Activated T-helper 17 cell treated with anti-CD3 and anti-CD28 coated beads, Interleukin-2, amount 50 U/mL, for 72 hours (primary cell): Measurements from ENCODE around the gene BRSK2. TPM values are rescaled to one million over a fixed set of nuclear protein-coding genes. Genes with fewer than 3 reads are reported as not detected.
"Not testable (repeated sequence)": the region's sequence is repeated elsewhere in the genome, so short reads cannot be mapped to it uniquely, and the experiment has no call there.

Experiments
- ATAC-seq: fragments of 150-1000 bp; cut with Tn5 transposase; replicated peaks from 2 replicates; pipeline ENCODE4 v1.10.0; 2021; ENCODE audit warnings: mild to moderate bottlenecking, moderate library complexity
- H3K27ac Mint-ChIP-seq: one replicate; pipeline ENCODE4 v1.8.0; 2022; ENCODE audit warnings: mixed read lengths
- H3K27me3 Mint-ChIP-seq: one replicate; pipeline ENCODE4 v1.8.0; 2022; ENCODE audit warnings: mixed read lengths
- H3K36me3 Mint-ChIP-seq: one replicate; pipeline ENCODE4 v1.8.0; 2022; ENCODE audit warnings: low read depth, mild to moderate bottlenecking, mixed read lengths
- H3K4me1 Mint-ChIP-seq: one replicate; pipeline ENCODE4 v1.8.0; 2022; ENCODE audit warnings: mixed read lengths
- H3K4me3 Mint-ChIP-seq: one replicate; pipeline ENCODE4 v1.8.0; 2022; ENCODE audit warnings: mild to moderate bottlenecking, mixed read lengths
- H3K9me3 Mint-ChIP-seq: one replicate; pipeline ENCODE4 v1.8.0; 2022; ENCODE audit warnings: mixed read lengths
- total RNA-seq, 2 donors: library from RNA; stranded (reverse); gene quantifications; one replicate each; pipeline ENCODE4 v1.2.3, GENCODE V29; 2022

Gene BRSK2
- total RNA-seq: 1 to 10 TPM in 1 of 2 donors, under 1 TPM in 1; 0.09 to 3.3 TPM

DNA sequence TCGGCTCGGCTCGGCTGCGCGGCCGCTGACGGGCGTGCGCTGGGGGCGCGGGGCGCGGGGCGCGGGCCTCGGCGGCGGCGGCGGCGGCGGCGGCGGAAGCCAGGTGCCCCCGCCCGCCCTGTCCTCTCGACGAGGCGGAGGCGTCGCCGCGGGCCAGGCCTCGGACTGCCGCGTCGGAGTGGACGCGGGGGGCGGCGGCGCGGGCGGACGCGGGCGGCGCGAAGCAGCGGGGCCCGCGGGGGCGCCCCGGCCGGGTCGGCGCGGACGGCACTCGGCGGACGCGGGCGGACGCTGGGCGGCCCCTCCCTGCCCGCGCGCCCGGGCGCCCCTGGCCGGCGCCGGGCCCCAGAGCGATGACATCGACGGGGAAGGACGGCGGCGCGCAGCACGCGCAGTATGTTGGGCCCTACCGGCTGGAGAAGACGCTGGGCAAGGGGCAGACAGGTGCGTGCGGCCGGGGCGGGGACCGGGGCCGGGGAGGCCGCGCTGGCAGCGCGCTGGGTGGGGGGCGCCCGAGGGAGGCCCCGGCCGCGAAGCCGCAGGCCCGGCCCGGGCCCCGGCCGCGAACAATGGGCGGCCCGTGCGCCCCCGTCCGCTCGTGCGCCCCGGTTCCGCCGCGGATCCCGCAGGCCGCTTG is at the start of gene BRSK2:
BRSK2 (plus strand) TSS at position 3 of the 637 bp plus-strand sequence; CDS start at position 354, 351 bp downstream.
- Mint-ChIP-seq H3K27me3 (peaks cover 15% of the 10 kb centered on the region), H3K4me1 (peaks cover 1% of the 10 kb centered on the region), H3K4me3 (peak within 1 kb of the TSS; percentile 52), H3K36me3 (no peaks in the 10 kb centered on the region), H3K27ac (no peak within 1 kb of the TSS), H3K9me3 (no peaks in the 10 kb centered on the region)
- ATAC-seq: peak; percentile 10

DNA sequence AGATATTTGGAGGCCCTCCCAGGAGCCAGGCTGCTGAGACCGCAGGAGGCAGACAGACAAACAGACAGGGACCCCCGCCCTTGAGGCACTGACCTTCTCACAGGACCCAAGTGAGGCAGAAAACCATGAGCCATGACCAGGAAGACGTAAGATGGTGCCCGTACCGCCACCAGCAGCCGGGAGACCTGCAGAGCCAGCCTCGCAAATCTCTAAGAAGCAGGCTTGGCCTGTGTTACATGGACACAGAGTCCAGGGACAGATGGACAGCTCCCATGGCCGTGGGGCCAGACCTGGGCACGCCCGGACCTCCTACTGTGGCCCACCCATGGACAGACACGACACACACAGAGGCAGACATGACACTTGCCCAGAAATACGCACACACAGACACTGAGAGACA is 49.6 kb upstream of the BRSK2 start:
- no peaks in the 10 kb centered on the region for H3K27me3 Mint-ChIP-seq
- H3K27ac Mint-ChIP-seq: no peak overlapping the region
- H3K4me3 Mint-ChIP-seq: no peak overlapping the region
- H3K36me3 Mint-ChIP-seq: no peaks in the 10 kb centered on the region
- peaks cover 6% of the 10 kb centered on the region for H3K4me1 Mint-ChIP-seq
- H3K9me3 Mint-ChIP-seq: peaks cover 5% of the 10 kb centered on the region
- no peak for ATAC-seq

DNA sequence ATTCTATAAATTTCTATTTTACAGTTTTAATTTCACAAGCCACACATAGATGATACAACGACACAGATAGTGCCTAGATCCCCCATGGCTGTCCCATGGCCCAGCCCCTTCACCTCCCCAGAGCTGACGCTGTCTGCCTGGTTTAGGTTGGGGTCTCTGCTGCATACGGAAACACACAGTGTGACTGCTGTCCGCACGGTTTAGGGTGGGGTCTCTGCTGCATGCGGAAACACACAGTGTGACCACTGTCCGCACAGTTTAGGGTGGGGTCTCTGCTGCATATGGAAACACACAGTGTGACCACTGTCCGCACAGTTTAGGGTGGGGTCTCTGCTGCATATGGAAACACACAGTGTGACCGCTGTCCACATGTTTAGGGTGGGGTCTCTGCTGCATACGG is 48.5 kb upstream of the BRSK2 start:
- not testable (repeated sequence) for H3K4me1 Mint-ChIP-seq, H3K27me3 Mint-ChIP-seq, H3K27ac Mint-ChIP-seq, ATAC-seq, H3K4me3 Mint-ChIP-seq, H3K9me3 Mint-ChIP-seq, H3K36me3 Mint-ChIP-seq

DNA sequence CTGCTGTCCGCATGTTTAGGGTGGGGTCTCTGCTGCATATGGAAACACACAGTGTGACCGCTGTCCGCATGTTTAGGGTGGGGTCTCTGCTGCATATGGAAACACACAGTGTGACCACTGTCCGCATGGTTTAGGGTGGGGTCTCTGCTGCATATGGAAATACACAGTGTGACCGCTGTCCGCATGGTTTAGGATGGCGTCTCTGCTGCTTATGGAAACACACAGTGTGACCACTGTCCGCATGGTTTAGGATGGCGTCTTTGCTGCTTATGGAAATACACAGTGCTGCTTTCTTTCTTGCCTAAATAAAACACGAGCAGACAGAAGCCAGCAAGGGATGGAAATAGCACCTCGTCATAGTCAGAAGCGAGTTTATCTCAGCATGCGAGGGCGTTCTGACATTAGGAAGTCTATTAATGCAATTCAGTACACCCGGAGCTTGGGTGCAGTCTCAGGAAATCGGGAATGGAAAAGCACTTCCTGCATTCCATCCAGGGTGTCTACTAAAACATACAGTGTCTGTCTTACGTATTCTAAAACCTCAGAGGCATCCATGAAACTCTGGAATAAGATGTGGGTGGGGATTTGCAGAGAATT is 47.7 kb upstream of the BRSK2 start:
- H3K4me1 Mint-ChIP-seq: peaks cover 6% of the 10 kb centered on the region
- no peak overlapping the region for H3K4me3 Mint-ChIP-seq
- no peak overlapping the region for H3K27ac Mint-ChIP-seq
- H3K27me3 Mint-ChIP-seq: no peaks in the 10 kb centered on the region
- ATAC-seq: no peak
- no peaks in the 10 kb centered on the region for H3K36me3 Mint-ChIP-seq
- peaks cover 5% of the 10 kb centered on the region for H3K9me3 Mint-ChIP-seq

DNA sequence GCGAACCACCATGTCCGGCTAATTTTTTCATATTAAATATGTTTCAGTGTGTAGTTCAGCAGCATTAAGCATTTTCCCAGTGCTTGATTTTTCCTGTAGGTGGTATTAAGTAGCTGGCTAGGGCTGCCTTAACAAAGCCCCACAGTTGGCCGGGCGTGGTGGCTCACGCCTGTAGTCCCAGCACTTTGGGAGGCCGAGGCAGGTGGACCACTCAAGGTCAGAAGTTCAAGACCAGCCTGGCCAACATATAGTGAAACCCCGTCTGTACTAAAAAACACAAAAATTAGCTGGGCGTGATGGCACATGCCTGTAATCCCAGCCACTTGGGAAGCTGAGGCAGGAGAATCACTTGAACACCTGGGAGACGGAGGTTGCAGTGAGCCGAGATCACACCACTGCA is 46.8 kb upstream of the BRSK2 start:
- H3K4me3 Mint-ChIP-seq: no peak overlapping the region
- H3K36me3 Mint-ChIP-seq: no peaks in the 10 kb centered on the region
- no peak overlapping the region for H3K27ac Mint-ChIP-seq
- H3K9me3 Mint-ChIP-seq: peaks cover 1% of the 10 kb centered on the region
- peaks cover 2% of the 10 kb centered on the region for H3K4me1 Mint-ChIP-seq
- no peaks in the 10 kb centered on the region for H3K27me3 Mint-ChIP-seq
- no peak for ATAC-seq

DNA sequence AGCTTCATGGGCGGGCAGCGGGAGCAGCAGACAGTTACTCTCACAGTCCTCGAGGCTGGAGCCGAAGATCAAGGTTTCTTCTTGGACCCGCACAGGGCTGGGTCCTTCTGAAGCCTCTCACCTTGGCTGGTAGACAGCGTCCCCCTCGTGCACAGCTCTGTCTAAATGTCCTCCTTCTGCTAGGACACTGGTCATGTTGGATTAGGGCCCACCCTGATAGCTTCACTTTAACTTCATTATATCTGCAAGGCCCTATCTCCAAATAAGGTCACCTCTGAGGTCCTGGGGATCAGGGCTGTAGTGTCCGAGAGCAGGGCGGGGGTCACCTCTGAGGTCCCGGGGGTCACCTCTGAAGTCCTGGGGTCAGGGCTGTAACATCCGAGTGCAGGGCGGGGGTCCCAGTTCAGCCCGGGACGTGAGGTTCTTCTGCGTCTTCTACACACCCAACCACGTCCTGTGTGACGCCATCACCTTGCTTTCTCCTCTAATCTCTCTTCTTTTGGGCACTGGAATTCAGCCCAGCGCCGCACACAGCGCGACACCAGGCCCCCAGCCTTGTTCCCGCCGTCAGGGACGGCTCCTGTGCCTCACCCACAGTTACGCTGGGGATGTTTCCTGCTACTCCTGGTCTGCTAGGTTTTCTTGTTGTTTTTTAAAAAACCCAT is 46.2 kb upstream of the BRSK2 start:
- Mint-ChIP-seq H3K4me3 (no peak overlapping the region), H3K27me3 (no peaks in the 10 kb centered on the region), H3K9me3 (no peaks in the 10 kb centered on the region), H3K36me3 (no peaks in the 10 kb centered on the region), H3K4me1 (no peaks in the 10 kb centered on the region), H3K27ac (no peak overlapping the region)
- ATAC-seq: no peak

DNA sequence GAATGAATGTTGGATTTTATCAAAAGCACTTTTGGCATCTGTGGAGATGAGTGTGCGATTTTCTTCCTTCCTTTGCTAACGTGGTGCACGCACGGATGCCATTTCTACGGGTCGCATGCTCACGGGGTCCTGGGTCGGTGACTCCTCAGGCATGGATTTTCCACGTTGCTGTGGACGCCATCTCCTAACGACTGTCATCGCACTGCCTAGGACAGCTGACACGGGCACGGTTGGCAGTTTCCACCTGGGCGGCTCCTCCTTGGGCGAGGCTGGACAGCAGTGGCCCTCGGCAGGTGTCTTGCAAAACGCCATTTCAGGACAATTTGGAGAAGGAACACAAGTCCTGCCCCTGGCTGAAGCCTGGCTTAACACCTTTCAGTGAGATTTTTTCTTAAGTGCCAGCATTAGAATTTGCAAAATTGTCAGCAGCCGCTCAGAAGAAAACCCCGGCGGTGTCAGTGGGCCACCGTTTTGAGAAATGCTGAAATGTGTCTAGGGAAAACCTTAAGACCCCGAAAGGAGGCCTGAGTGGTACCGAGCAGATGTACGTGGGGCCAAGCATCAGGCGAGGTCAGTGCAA is 45.6 kb upstream of the BRSK2 start:
- no peaks in the 10 kb centered on the region for H3K4me1 Mint-ChIP-seq

DNA sequence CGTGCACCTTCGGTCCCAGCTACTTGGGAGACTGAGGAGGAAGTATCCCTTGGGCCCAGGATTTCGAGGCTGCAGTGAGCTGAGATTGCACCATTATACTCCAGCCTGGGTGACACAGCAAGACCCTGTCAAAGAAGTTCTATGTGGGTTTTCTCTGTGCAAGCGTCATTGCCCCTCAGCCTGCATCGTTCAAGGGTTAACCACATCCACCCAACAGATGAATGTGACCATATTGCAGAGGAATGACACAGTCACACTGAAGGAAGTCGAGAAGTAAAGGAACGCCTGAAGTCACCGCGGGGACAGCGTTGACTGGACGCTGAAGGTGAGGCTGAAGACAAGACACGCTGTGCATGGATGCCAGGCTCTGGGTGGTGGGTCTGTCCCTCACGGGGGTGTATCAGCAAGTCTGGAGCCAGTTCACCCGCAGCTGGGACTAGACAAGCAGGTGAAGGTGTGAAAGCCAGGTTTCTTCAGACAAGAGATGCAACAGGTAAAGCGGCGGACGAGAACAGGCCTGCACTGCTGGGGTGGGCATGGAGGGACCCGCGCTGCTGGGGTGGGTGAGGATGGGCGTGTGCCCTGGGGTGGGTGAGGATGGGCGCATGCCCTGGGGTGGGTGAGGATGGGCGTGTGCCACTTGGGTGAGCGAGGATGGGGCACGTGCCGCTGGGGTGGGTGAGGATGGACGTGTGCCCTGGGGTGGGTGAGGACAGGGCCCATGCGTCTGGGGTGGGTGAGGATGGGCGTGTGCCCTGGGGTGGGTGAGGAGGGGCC is 43.8 kb upstream of the BRSK2 start:
- no peaks in the 10 kb centered on the region for H3K27me3 Mint-ChIP-seq
- ATAC-seq: no peak
- no peak overlapping the region for H3K4me3 Mint-ChIP-seq
- no peaks in the 10 kb centered on the region for H3K36me3 Mint-ChIP-seq
- no peaks in the 10 kb centered on the region for H3K9me3 Mint-ChIP-seq
- no peak overlapping the region for H3K27ac Mint-ChIP-seq
- H3K4me1 Mint-ChIP-seq: no peaks in the 10 kb centered on the region

More for the DNA sequence above, 45.6 kb upstream of the BRSK2 start:
- H3K4me3 Mint-ChIP-seq: no peak overlapping the region
- H3K36me3 Mint-ChIP-seq: no peaks in the 10 kb centered on the region
- H3K9me3 Mint-ChIP-seq: no peaks in the 10 kb centered on the region
- H3K27me3 Mint-ChIP-seq: no peaks in the 10 kb centered on the region
- ATAC-seq: no peak
- H3K27ac Mint-ChIP-seq: no peak overlapping the region

DNA sequence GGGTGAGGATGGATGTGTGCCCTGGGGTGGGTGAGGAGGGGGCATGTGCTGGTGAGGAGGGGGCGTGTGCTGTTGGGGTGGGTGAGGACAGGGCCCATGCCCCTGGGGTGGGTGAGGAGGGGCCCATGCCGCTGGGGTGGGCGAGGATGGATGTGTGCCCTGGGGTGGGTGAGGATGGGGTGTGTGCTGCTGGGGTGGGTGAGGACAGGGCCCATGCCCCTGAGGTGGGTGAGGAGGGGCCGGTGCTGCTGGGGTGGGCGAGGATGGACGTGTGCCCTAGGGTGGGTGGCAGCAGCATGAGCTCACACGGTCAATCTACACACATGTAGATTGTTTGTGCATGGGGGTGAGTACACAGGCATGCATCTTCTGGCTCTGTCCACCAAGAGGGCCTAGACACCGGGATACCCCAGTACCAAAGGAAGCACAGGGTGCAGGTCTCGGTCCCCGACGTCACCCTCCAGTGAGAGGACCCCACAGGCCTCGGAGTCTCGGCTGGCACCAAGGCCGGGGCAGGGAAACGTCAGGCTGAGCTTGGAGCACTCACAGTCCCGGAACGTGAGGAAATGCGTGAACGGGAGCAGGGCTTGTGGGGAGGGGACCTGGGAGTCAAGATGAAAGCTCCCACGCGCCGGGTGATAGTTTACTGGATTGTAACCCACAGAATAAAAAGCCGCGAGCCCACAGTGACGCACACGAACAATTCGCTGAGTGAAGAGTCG is 42.9 kb upstream of the BRSK2 start:
- H3K4me3 Mint-ChIP-seq: no peak overlapping the region
- no peaks in the 10 kb centered on the region for H3K9me3 Mint-ChIP-seq
- no peak overlapping the region for H3K27ac Mint-ChIP-seq
- H3K4me1 Mint-ChIP-seq: no peaks in the 10 kb centered on the region
- H3K36me3 Mint-ChIP-seq: no peaks in the 10 kb centered on the region
- no peaks in the 10 kb centered on the region for H3K27me3 Mint-ChIP-seq
- ATAC-seq: no peak

DNA sequence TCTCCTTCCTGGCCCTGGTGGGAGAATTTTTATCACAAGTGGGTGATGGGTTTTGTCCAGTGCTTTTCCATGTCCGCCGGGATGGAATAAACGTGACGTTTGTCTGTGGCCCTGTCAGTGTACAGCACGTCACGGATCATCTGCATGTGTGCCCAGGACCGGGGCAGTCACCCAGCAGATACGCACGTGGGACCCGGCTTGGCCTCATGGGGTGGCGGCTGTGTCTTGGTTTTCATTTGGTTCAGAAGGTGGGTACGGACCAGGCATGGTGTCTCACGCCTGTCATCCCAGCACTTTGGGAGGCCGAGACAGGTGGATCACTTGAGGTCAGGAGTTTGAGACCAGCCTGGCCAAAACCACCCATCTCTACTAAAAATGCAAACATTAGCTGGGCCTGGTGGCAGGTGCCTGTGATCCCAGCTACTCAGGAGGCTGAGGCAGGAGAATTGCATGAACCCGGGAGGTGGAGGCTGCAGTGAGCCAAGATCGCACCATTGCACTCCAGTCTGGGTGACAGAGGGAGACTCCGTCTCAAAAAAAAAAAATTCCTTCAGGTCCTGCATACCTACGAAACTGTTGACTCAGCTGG is 42.2 kb upstream of the BRSK2 start:
- ATAC-seq: not testable (repeated sequence)

DNA sequence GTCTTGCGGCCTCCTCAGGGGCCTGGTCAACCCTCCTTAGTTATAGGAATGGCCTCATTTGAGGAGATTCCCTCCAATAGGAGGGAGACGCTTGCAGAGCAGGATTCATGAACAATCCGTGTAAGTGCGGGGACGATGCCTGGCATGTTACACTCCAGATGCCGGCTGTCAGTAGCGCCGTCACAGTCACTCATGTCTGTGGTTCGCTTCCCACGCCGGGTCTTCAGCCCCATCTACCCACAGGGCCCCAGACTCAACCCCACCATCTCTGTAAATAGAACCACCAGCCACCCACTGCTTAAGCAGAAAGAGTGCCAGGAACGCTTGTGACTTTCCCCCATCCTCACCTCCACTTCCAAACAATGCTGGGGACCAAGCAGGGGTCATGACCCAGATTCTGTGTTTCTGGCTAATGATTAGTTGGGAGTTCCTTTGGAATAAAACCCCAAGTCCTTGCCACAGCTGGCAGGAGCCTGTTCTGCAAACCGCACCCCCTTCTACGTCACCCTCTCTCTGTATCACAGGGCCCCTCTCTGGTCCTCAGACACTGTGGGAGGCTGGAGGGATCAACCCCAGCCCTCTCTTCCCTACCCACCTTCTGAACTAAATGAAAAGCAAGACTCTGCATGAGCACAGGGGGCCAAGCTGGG is 41.5 kb upstream of the BRSK2 start:
- no peak for ATAC-seq
- Mint-ChIP-seq H3K4me3 (no peak overlapping the region), H3K4me1 (no peaks in the 10 kb centered on the region), H3K27ac (no peak overlapping the region), H3K36me3 (no peaks in the 10 kb centered on the region), H3K27me3 (no peaks in the 10 kb centered on the region), H3K9me3 (no peaks in the 10 kb centered on the region)

More for the DNA sequence above, 42.2 kb upstream of the BRSK2 start:
- not testable (repeated sequence) for H3K4me1 Mint-ChIP-seq, H3K27me3 Mint-ChIP-seq, H3K4me3 Mint-ChIP-seq, H3K9me3 Mint-ChIP-seq, H3K27ac Mint-ChIP-seq, H3K36me3 Mint-ChIP-seq

DNA sequence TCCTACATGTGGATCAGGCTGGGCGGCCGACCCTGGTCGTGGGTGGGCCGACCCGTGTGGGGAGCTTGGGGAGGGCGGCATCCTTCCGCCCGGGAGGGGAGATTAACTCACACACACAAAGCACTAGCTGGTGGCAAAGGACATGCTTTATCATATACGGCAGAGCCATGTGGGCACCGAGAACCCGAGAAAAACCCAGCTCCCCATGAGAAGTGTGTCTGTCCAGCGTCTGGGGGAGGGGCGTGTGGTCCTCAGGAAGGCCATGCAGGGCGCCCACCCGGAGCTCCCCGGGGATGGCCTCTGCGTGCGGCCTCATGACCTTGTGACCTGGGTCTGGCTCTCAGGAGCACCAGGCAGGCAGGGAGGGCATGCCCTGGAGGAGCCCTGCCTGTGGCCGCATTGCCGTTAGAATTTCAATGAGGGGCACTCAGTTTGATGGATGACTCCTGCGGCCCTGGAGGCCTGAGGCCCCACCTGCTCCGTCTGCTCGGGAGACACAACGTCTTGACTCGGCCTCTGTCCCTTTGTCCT is 40.9 kb upstream of the BRSK2 start:
- H3K27ac Mint-ChIP-seq: no peak overlapping the region
- no peak overlapping the region for H3K4me3 Mint-ChIP-seq
- no peaks in the 10 kb centered on the region for H3K4me1 Mint-ChIP-seq
- no peaks in the 10 kb centered on the region for H3K36me3 Mint-ChIP-seq
- no peaks in the 10 kb centered on the region for H3K9me3 Mint-ChIP-seq
- ATAC-seq: no peak
- no peaks in the 10 kb centered on the region for H3K27me3 Mint-ChIP-seq
